ENCODE measurements around the gene TEKTIP1.
"Not testable (repeated sequence)": the region's sequence is repeated elsewhere in the genome, so short reads cannot be mapped to it uniquely, and the experiment has no call there.

The TEKTIP1 gene

DNA sequence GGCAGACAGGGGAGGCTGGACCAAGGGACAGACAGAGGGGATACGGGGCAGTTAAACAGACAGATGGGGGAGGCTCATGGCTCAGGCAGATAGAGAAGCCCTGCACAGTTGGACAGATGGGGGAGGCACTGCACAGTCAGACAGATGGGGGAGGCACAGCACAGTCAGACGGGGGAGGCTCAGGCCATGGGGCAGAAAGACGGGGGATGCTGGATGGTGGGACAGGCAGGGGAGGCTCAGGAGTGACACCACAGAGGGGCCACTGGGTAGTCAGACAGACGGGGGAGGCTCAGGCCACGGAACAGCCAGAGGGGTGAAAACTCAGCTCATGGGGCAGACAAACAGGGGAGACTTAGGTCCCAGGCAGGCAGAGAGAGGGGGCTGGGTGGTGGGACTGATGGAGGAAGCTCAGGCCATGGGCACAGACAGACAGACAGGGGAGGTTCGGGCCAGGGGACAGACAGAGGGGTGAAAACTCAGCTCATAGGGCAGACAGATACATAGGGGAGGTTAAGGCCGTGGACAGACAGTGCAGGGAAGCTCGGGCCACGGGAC is 17.5 kb downstream of the TEKTIP1 start:
- no peak for DNase-seq (ENCODE audit: low read depth in 1 of 2, low spot score in 1 of 2)

DNA sequence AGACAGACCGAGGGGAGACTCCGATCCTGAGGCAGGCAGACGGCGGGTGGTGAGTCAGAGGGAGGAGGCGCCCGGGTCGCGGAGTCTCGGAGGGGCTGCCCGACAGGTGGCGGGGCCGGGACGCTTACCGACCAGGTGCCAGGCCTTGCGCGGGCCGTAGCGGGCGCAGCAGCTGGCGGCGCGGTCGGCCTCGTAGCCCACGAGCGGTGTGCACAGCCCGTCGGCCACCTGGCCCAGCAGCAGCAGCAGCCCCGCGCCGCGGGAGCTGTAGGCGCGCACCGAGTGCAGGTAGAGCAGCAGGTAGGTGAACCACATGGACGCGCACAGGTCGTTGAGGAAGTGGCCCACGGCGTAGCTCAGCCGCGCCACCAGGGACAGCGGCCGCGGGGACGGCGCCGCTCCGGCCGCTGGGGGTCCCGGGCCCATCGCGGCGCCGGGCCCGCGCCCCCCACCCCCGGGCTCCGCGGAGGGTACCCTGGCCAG is 18.0 kb downstream of the TEKTIP1 start:
- DNase-seq (ENCODE audit: low read depth in 1 of 2, low spot score in 1 of 2): peak; percentile 45 to 57

DNA sequence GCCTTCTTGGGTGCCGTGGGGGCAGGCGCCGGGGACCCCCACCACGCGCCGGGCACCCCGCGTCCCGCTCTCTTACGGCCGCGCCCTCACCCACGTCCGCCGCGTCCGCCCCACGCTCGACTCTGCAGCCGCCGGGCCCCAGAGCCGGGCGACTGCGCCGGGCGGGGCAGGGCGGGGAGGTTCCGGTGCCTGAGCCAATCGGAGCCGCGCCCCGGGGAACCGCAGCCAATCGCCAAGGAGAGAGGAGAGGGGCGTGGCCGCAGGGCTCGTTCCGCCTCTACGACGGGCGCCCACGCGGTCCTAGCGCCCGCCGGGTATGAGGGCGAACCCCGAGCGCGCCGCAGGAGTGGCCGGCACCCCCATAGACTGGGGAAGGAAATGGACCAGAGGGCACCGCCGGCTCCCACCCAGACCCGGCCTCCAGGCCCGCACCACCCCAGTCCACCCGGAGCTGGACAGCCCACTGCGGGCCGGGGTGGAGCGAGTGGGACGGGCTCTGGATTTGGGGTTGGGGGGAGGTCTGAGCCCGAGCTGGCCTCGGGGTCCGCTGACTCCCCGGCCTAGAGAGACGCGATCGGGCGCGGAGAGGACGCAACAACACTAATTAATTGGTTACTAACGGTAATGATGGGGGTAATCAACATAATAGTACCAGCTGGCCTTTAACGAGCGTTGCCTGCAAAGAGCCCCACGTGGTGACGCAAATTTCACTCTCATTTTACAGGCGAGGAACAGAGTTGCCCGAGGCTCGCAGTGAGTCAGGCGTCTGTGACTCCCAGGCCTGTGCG is 18.7 kb downstream of the TEKTIP1 start, which contains the start of gene MFSD12:
Gene MFSD12 (minus strand): TSS at position 126 of the 788 bp plus-strand sequence. CDS start 183 bp downstream, outside the sequence.
- peak; percentile 87 to 92 for DNase-seq (ENCODE audit: low read depth in 1 of 2, low spot score in 1 of 2)

DNA sequence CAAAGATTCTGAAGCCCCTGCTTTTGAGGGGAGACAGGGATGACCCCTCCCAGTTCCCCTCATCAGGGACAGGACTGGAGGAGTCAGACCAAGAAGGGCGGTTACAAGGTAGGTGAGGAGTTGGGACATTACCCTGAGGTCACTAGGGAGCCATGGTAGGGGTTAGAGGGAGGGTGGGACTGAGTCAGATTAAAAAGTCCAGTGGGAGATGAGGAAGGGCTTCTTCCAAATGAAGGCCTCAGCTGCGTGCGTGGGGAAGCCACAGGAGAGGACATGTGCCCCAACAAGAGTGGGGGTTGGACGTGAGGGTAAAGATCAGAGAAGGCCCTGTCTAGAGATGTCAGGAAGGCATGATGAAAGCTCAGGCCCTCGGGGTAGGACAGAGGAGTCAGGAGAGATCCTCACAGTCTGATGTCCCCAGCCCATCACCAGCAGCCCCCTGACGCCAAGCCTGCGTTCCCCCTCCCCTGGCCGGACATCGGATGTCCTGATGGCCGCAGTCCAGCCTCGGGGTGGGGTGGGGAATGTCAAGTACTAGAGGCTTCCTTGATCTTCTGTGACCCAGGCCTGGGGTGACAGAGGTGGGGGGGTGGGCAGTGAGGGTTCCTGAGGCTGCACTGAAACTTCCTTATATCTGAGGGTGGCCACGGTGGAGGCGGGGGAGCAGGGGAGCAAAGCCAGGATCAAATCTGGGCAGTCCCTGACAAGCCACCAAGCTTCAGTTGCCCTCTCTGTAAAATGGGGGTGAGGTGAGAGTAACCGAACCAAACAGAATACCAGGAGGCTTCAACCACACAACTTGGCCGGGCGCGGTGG is 24.9 kb downstream of the TEKTIP1 start:
- no peak for DNase-seq (ENCODE audit: low read depth in 1 of 2, low spot score in 1 of 2)

DNA sequence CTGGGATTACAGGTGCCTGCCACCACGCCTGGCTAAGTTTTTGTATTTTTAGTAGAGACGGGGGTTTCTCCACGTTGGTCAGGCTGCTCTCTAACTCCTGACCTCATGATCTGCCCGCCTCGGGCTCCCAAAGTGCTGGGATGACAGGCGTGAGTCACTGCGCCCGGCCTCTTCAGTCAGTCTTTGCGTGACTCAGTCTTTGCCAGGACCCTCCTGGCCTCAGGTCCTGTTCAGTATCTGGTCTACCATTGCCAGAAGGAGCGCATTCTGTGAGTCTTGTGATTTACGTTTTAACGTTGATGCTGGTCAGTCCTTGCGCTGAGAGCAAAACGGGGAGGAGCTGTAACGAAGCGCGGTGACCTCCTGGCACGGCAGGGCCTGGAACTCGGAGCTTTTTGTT is 26.2 kb downstream of the TEKTIP1 start:
- DNase-seq (ENCODE audit: low read depth in 1 of 2, low spot score in 1 of 2): no peak

DNA sequence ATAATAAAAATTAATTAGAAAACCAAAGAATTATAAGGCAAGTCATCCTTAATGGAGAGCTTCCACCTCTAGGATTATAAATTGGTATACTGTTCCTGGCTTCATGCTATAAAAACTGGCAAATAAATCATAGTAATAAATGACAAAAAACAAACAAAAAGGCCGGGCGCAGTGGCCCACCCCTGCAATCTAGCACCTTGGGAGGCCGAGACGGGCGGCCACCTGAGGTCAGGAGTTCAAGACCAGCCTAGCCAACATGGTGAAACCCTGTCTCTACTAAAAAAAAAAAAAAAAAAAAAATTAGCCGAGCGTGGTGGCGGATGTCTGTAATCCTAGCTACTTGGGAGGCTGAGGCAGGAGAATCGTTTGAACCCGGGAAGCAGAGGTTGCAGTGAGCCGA is 31.1 kb downstream of the TEKTIP1 start:
- not testable (repeated sequence) for DNase-seq (ENCODE audit: low read depth in 1 of 2, low spot score in 1 of 2)

DNA sequence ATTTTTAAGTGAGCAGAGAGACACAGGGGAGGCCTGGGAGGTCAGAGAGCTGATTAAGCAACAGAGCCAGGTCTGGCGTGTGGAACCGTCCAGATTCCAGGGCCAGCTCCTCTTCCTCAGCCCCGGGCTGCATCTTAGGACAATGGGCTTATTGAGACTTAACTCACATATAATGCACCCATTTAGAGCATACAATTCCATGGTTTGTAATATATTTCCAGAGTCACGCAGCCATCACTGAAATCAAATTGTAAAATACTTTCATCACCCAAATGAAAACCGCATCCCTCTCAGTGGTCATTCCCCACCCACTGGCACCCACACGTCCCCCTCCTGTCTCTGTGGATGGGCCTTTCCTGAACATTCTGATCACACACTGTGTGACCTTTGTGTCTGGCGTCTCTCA is 31.6 kb downstream of the TEKTIP1 start:
- no peak for DNase-seq (ENCODE audit: low read depth in 1 of 2, low spot score in 1 of 2)

DNA sequence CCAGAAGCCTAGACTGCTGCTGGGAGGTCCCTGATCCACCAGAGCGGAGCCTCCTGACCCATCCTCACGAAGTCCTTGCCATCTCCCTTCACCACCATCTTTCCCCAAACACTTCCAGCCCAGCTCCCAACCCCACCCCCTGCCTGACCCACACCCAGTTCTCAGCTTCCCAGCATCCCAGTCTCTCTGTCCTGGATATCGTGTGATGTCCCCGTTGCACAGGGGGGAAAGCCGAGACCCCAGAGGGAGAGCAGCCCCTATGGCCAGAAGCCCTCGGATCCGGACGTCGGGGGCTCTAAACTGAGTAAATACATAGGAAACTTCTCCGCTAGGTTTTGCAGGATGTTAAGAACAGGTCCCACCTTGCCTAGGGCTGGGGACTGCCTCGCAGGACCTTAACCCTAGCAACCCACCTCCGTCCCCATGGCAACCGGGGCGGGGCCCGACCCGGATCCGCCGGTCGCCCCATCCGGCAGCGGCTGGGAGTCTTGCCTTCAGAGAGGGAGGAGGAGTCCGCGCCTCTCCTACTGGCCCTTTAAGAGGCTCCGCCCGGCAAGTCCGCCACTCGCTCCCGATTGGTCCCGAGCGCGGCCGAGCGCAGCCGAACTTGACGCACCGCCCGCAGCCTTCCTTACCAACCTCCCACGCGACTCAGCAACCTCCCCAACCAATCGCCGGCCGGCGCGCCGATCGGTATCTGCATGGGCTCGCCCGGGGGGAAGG is 33.3 kb downstream of the TEKTIP1 start:
- peak; percentile 98 to 100 for DNase-seq (ENCODE audit: low read depth in 1 of 2, low spot score in 1 of 2)

DNA sequence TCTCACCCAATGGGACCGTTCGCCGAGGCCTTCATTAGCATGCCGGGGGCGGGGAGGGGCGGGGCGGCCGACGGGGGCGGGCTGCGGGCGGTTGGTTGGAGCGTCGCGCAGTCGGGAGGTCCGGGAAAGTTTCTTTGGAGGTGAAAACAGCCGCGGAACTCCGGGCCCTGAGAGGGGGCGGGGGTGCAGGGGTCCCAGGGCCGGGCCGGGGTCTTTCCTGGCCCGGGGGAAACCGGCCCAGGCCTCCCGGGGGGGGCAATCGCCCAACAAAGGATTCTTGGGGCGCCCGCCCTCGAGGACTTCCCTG is 33.8 kb downstream of the TEKTIP1 start, which contains the start of gene HMG20B:
Gene HMG20B (plus strand): TSS at position 90 of the 307 bp plus-strand sequence. CDS start 366 bp downstream, outside the sequence.
- no peak for DNase-seq (ENCODE audit: low read depth in 1 of 2, low spot score in 1 of 2)

DNA sequence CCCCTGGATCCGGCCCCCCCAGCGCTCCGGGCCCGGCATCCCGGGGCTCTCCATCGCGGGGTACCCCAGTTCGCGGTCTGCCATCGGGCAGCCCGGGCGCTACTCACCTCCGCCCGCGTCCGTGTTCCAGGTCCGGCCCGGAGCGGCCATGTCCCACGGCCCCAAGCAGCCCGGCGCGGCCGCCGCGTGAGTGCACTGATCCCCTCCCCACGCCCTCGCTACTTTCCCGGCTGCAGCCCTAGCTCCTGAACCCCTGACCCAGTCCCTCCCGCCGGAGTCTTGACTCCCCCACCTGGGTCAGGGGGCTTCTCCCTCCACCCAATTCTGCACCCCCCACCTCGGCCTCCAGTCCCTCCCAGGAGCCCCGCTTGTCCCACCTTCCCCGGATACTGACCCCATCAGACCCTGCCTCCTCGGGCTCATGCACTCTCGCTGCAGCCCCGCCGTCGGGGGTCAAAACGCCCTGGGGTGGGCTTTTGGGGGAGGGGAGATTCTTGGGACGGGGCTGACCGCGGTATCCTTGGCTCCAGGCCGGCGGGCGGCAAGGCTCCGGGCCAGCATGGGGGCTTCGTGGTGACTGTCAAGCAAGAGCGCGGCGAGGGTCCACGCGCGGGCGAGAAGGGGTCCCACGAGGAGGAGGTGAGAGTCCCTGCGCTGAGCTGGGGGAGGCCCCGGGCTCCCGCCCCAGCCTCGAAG is 34.3 kb downstream of the TEKTIP1 start:
- DNase-seq (ENCODE audit: low read depth in 1 of 2, low spot score in 1 of 2): no peak

DNA sequence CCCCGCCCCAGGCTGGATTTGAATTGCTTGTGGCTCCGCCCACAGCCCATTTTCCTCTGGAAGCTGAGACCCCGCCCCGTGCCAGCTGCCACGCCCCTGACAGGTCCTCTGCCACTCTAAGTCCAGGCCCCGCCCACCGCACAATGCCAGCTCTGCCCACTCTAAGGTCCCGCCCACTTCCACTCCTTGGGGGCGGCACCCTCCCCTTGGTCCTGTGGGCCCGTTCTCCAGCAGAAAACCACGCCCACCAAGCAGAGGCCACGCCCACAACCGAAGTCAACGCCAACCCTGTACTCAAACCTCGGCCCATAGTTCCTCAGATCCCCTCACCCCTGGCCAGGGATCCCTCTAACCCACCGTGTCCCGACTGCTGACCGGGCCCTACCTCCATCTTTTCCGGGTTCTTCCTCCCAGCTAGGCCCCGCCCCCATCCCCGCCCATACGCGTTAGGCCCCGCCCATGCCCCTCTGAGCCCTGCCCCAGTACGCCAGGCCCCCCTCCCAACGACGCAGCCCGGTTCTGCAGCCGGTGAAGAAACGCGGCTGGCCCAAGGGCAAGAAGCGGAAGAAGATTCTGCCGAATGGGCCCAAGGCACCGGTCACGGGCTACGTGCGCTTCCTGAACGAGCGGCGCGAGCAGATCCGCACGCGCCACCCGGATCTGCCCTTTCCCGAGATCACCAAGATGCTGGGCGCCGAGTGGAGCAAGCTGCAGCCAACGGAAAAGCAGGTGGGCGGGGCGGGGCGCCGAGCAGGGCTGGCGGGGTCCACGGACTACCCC is 35.1 kb downstream of the TEKTIP1 start:
- peak; percentile 64 to 67 for DNase-seq (ENCODE audit: low read depth in 1 of 2, low spot score in 1 of 2)

DNA sequence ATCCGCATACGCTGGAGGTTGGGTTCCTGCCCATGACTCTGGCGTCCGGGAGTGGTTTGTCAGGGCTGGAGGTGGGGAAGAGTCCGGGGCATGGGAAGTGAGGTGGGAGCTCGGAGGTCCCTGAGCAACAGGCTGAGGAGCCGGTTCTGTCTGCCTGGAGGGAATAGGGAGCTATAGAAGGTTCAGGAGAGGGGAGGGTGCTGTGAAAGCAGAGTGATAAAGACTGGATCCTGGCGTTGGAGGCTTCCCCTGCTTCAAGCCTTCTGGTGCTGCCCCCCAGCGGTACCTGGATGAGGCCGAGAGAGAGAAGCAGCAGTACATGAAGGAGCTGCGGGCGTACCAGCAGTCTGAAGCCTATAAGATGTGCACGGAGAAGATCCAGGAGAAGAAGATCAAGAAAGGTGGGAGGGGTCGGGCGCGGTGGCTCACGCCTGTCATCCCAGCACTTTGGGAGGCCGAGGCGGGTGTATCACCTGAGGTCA is 36.3 kb downstream of the TEKTIP1 start:
- DNase-seq (ENCODE audit: low read depth in 1 of 2, low spot score in 1 of 2): no peak

DNA sequence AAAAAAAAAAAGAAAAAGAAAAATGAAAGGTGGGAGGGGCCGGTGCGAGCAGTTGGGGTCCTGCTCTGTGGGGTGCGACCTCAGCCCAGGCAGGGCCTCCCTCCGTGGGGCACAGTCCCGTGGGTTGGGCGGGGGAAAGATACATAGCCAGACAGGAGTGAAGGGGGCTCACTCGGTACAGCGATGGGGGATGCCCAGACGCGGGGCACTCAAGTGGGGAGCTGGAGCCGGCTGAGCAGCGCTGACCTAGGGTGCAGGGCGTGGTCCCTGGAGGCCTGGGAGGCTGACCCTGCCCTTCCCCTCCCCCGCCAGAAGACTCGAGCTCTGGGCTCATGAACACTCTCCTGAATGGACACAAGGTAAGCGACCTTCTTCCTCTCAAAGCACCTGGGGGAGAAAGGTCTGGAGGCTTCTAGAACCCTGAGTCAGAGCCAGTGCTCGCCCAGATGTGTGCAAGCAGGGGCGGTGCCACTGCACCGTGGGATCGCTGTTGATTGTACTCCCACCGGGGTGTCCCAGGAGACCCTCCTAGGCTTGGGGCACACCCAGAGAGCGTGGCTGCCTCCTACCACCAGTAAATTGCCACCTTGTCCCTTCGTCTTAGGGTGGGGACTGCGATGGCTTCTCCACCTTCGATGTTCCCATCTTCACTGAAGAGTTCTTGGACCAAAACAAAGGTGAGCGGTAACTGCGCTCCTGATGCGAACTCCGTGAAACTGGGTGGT is 37.1 kb downstream of the TEKTIP1 start:
- no peak for DNase-seq (ENCODE audit: low read depth in 1 of 2, low spot score in 1 of 2)

DNA sequence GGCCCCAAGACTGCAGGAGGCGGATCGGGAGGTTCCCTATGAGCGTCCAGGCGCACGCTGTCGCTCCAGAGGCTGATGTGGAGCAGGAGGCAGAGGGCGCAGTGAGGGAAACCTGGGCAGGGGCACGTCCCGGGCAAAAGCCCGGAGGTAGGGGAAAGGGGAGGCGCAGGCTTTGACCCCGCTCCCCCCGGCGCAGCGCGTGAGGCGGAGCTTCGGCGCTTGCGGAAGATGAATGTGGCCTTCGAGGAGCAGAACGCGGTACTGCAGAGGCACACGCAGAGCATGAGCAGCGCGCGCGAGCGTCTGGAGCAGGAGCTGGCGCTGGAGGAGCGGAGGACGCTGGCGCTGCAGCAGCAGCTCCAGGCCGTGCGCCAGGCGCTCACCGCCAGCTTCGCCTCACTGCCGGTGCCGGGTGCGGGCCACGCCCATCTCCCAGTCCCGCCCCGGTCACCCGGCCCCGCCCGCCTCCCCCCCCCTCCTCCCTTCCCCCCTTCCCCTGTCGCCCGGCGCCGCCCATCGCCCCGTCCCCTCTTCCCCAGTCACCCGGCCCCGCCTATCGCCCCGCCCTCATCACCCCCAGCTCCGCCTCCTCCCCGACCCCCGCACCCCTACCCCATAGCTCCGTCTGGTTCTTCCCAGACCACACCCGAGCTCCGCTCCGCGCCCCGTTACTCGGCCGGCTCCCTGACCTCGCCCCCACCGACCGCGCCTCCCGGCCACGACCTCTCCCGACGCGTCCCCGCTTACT is 37.9 kb downstream of the TEKTIP1 start:
- no peak for DNase-seq (ENCODE audit: low read depth in 1 of 2, low spot score in 1 of 2)

DNA sequence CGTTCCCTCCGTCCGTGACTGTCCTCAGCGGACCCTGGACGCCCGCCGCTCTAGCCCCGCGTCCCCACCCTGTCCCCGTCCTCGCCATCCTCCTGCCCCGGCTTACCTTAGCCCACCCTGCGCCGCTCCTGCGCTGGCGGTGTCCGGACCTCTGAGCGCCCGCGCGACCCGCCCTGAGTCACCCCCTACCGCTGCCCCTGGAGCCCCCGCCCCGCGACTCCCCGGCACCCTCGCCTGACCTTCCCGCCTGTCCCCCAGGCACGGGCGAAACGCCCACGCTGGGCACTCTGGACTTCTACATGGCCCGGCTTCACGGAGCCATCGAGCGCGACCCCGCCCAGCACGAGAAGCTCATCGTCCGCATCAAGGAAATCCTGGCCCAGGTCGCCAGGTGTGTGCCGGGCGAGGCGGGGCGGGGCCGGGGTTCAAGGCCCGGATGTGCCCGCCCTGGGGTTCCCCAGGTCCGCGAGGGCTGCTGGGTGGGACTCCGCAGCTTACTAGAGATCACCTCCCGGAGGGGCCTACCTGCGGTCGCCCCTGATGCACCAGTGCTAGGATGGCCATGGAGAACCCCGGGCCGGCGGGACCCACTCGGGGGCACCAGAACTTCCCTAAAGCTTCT is 38.9 kb downstream of the TEKTIP1 start:
- DNase-seq (ENCODE audit: low read depth in 1 of 2, low spot score in 1 of 2): no peak

DNA sequence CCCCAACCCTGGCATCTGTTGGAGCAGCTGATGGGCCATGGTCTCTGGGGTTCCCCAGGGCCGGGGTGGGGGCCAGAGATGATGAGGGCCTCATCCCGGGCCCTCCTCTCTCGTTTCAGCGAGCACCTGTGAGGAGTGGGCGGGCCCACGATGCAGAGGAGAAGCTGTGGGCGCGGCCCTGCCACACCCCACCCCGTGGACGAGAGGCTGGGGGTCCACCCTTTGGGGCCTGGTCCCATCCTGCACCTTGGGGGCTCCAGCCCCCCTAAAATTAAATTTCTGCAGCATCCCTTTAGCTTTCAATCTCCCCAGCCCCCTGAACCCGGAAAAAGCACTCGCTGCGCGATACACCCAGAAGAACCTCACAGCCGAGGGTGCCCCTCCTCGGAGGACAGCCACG is 39.4 kb downstream of the TEKTIP1 start:
- no peak for DNase-seq (ENCODE audit: low read depth in 1 of 2, low spot score in 1 of 2)

DNA sequence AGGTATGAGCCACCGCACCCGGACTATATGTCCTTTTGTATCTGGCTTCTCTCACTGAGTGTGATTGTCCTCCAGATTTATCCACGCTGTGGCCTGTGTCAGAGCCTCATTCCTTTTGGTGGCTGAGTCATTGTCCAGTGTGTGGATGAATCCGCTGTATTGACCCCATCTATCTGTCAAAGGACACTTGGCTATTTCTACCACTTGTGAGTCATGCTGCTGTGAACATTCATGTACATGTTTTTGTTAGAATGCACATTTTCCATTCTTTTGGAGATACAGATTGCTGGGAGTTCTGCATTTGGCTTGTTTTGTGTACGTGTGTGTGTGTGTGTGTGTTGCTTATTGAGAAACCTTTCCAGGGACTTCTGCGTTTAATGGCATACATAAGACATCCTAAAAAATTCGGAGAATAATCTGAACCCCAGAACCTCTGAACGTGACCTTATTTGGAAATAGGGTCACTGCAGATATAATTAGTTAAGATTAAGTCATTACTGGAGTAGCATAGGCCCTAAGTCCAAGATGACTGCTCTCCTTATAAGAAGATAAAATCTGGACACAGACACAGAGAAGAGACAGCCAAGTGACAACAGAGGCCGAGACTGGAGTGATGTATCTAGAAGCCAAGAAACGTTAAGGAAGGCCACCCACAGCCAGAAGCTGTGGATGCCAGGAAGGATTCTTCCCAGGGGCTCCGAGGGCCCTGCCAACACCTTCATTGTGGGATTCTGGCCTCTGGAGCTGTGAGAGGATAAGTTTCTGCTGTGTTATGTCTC is 41.4 kb downstream of the TEKTIP1 start:
- DNase-seq (ENCODE audit: low read depth in 1 of 2, low spot score in 1 of 2): no peak
